Measurements from ENCODE around the gene SPTBN4.
"Not testable (repeated sequence)": the region's sequence is repeated elsewhere in the genome, so short reads cannot be mapped to it uniquely, and the experiment has no call there.

The SPTBN4 gene

DNA sequence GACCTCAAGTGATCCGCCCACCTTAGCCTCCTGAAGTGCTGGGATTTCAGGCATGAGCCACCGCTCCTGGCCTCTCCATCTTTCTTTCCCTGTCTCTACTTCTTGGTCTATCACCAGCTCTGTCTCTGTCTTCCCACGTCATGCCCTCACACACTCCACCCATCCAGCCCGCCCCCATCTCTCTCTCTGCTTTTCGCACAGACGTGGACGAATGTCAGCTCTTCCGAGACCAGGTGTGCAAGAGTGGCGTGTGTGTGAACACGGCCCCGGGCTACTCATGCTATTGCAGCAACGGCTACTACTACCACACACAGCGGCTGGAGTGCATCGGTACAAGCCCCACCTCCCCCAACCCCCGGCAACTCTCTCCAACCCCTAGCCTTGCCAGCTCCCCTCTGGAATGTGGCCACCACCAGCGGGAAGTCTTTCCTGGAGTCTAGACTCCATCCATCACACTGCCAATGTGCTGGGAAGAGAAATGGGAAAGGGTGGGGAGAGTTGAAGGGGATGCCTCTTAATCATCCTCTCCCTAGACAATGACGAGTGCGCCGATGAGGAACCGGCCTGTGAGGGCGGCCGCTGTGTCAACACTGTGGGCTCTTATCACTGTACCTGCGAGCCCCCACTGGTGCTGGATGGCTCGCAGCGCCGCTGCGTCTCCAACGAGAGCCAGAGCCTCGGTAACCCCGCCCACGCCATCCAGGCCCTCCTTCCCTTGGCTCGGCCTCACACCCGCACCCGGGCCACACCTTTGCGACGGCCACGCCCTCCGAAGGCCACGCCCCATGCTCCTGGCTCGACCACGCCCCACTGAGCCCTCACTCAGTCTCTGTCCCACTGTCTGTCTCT is 156.8 kb downstream of the SPTBN4 start:
- no peak for DNase-seq

DNA sequence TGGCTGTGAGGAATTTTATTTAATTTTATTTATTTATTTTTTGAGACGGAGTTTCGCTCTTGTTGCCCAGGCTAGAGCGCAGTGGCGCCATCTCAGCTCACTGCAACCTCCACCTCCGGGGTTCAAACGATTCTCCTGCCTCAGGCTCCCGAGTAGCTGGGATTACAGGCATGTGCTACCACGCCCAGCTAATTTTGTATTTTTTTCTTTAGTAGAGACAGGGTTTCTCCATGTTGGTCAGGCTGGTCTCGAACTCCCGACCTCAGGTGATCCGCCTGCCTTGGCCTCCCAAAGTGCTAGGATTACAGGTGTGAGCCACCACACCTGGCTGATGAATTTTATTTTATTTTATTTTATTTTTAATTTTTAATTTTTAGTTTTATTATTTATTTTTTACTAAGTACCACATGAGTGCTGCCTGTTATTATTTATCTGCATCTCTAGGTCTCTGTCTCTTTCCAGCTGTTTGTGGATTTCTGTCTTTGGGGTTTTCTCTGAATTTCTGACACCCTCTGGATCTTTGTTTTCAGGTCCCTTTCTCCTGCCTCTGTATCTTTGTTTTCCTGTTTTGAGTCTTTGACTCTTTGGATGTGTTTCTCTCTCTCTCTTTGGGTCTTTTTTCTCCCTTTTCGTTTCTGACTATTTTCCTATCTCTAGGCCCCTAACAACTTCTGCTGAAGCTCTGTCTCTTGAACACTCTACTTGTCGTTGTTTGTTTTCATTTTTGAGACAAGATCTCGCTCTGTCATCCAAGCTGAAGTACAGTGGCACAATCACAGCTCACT is 157.8 kb downstream of the SPTBN4 start:
- not testable (repeated sequence) for DNase-seq

DNA sequence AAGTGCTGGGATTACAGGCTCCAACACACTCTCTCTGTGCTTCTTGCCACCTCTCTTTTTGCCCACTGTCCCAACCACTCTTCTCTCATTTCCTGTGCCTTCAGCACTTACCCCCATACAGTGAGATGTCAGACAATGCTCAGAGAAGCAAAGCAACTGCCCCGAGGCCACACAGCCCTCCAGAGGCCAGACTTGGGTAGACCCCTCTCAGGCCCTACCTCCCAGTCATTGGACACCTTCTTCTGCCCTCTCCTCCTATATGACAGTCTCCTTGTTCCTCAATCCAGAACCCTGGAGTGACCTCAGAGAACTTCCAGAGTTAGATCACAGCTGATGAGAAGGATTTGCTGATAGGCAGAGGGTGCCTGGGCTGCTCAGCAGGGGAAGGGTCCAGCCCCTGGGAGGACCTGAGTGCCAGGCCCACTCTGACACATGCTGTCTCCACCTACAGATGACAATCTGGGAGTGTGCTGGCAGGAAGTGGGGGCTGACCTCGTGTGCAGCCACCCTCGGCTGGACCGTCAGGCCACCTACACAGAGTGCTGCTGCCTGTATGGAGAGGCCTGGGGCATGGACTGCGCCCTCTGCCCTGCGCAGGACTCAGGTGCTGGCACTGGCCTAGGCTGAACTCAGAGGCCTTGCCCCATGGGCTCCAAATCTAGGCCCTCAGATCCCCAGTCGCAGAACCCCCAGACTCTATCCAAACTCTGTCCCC is 158.8 kb downstream of the SPTBN4 start:
- no peak for DNase-seq
